Measurements from ENCODE around the gene PPP2CA. TPM values are rescaled to one million over a fixed set of nuclear protein-coding genes. Genes with fewer than 3 reads are reported as not detected.

Gene PPP2CA
- total and polyA plus RNA-seq, 2 of the 4 experiments (the other 2 are of a cell fraction), result 70.6 to 73.6 TPM

GRCh38 chr5:134161513-134162395 is 64.1 kb downstream of the PPP2CA start:
- Histone ChIP-seq H3K27me3 (ENCODE audit: control insufficient read depth, insufficient read depth, low read length) (no peaks in the 10 kb centered on the region), H2AFZ (replicated peaks; ENCODE audit: low read length, poor library complexity) (no peak overlapping the region), H4K20me1 (ENCODE audit: insufficient read depth, low read length) (peaks cover 11% of the 10 kb centered on the region; the same call in 1 of the 2 replicates), H2BK20ac (ENCODE audit: low read depth, low read length) (no peak overlapping the region), H4K8ac (ENCODE audit: low read depth in 2 of 2, low read length in 2 of 2) (no peak overlapping the region), H3K23ac (ENCODE audit: low read depth, low read length) (no peak overlapping the region), H3K36me3 (ENCODE audit: control insufficient read depth, insufficient read depth, low read length) (peaks cover 42% of the 10 kb centered on the region), H2BK120ac (ENCODE audit: low read depth, low read length) (no peak overlapping the region), H4K5ac (ENCODE audit: low read depth, low read length) (no peak overlapping the region), H4K91ac (ENCODE audit: insufficient read depth, low read depth, low read length) (no peak overlapping the region), H3K4me1 (ENCODE audit: control insufficient read depth, insufficient read depth, low read length) (no peaks in the 10 kb centered on the region), H3K79me1 (ENCODE audit: low read depth in 1 of 2, low read length in 2 of 2) (peaks cover 17 to 30% of the 10 kb centered on the region in 2 experiments), H3K14ac (replicated peaks; ENCODE audit: low read depth, low read length) (no peak overlapping the region), H2BK5ac (ENCODE audit: low read depth, low read length, poor library complexity, severe bottlenecking) (no peak overlapping the region), H3K27ac (ENCODE audit: insufficient read depth, low read length) (no peak overlapping the region), H3K4me2 (ENCODE audit: low read depth, low read length) (no peak overlapping the region), H3K18ac (ENCODE audit: low read depth, low read length) (no peak overlapping the region), H3K4ac (ENCODE audit: low read depth, low read length) (no peak overlapping the region), H3K9me1 (ENCODE audit: insufficient read depth, low read length) (no peaks in the 10 kb centered on the region; the same call in 1 of the 2 replicates), H3K4me3 (ENCODE audit: insufficient read depth, low read depth, low read length) (no peak overlapping the region), H2AK5ac (ENCODE audit: low read depth, low read length) (no peak overlapping the region), H3K9me3 (ENCODE audit: control insufficient read depth, insufficient read depth, low read length) (peaks cover 2% of the 10 kb centered on the region; the same call in 1 of the 2 replicates), H3K9ac (ENCODE audit: low read depth, low read length) (no peak overlapping the region), H2BK15ac (ENCODE audit: low read depth, low read length) (no peak overlapping the region), H2AK9ac (replicated peaks; ENCODE audit: low read depth, low read length, poor library complexity) (no peak overlapping the region), H3K56ac (ENCODE audit: extremely low read depth, insufficient read depth, low read length) (no peak overlapping the region)
- no TSS peak for BruUV-seq (replicated peaks)
- dilution Hi-C loops (cut with HindIII; ENCODE audit: low sequenced_read_pairs, unreplicated experiment), result no loop called here
- ATAC-seq (ENCODE audit: low read depth) (no peak), DNase-seq (no peak)
- in situ Hi-C loops (cut with MboI; ENCODE audit: low sequenced_read_pairs), result no loop called here
- intact Hi-C loops (cut with micrococcal nuclease), result no loop called here
- no CpG with 5 or more reads among the region's 6 CpGs for WGBS, 2 experiments (ENCODE audit: extremely low coverage in 2 of 2, insufficient read length in 1 of 2)
- ChIA-PET CTCF (interaction anchor here (1.2 kb wide), 1 partner anchor 9 kb away, joined by 3 read pairs; no protein-coding TSS in a partner anchor), POLR2A (ENCODE audit: unreplicated experiment) (no interaction called here)
- TF ChIP-seq FOS (IDR thresholded peaks at IDR 0.05; ENCODE audit: low read depth, low read length), result no peak
- TF ChIP-seq BHLHE40 (IDR thresholded peaks at IDR 0.05; ENCODE audit: low read depth, low read length), result no peak
- TF ChIP-seq CHD1 (IDR thresholded peaks at IDR 0.05; ENCODE audit: low read depth, low read length), result no peak
- no peak for TF ChIP-seq USF2 (IDR thresholded peaks at IDR 0.05; ENCODE audit: low read depth, low read length)
- TF ChIP-seq MAFK (IDR thresholded peaks at IDR 0.05; ENCODE audit: low read depth, low read length), result no peak
- no peak for TF ChIP-seq RAD21 (IDR thresholded peaks at IDR 0.05; ENCODE audit: low read length)

Measured in IMR-90 (cell line).